ENCODE measurements around the gene MACROD2.

- TF ChIP-seq POLR2A (IDR thresholded peaks at IDR 0.05) (no peak), CTCF (IDR thresholded peaks at IDR 0.05) (no peak), EP300 (IDR thresholded peaks at IDR 0.05) (no peak)
Measured at GRCh38 chr20:15916623-15917022, 1921.3 kb downstream of the MACROD2 start.

Data from tibial nerve (tissue), 4 donors.